ENCODE data around the gene CHRM2. TPM values are rescaled to one million over a fixed set of nuclear protein-coding genes. Genes with fewer than 3 reads are reported as not detected.

Gene CHRM2
- total RNA-seq, result 2.2 and 3.1 TPM in 2 replicates

GRCh38 chr7:136868496-136869000 lies at the start of gene CHRM2:
CHRM2 (plus strand) TSS chr7:136868652; CDS start chr7:137014866, 146,214 bp downstream.

Measured in uterine smooth muscle cell (primary cell).